Spleen (tissue), 11 donors: ENCODE measurements around the gene JOSD1. TPM values are rescaled to one million over a fixed set of nuclear protein-coding genes. Genes with fewer than 3 reads are reported as not detected.
A peak's percentile ranks its signal among the peaks of the same experiment; 100 is the strongest.

Source experiments
- DNase-seq: peaks from one replicate; pipeline ENCODE4 v3.0.0-alpha.2; 2020
- H3K27ac ChIP-seq, 8 donors: fragments of 200-600 bp; sonication (generic) in 7 of 8; 1 replicate in 4 of 8; 2 replicates in 4 of 8; pipeline versions ENCODE4 v1.5.0 to v1.8.0; 2016 to 2021; ENCODE audit warnings: inconsistent platforms in 4 of 8, mild to moderate bottlenecking in 4 of 8, moderate library complexity in 1 of 8
- H3K27me3 ChIP-seq, 7 donors: fragments of 200-600 bp; sonication (generic) in 6 of 7; replicated peaks in 1 of 7; 1 replicate in 4 of 7; 2 replicates in 3 of 7; pipeline versions ENCODE4 v1.5.0 to v1.8.0; 2016 to 2021; ENCODE audit warnings: inconsistent platforms in 3 of 7, mild to moderate bottlenecking in 1 of 7
- H3K36me3 ChIP-seq, 6 donors: fragments of 200-600 bp; sonication (generic) in 5 of 6; 1 replicate in 4 of 6; 2 replicates in 2 of 6; pipeline versions ENCODE4 v1.5.0 to v1.8.0; 2016 to 2021; ENCODE audit warnings: inconsistent platforms in 2 of 6
- H3K4me1 ChIP-seq, 6 donors: fragments of 200-600 bp; sonication (generic) in 5 of 6; 1 replicate in 3 of 6; 2 replicates in 3 of 6; pipeline versions ENCODE4 v1.5.0 to v1.8.0; 2016 to 2021; ENCODE audit warnings: inconsistent platforms in 3 of 6
- H3K4me3 ChIP-seq, 8 donors: fragments of 200-600 bp; sonication (generic) in 7 of 8; 1 replicate in 4 of 8; 2 replicates in 4 of 8; pipeline versions ENCODE4 v1.5.0 to v1.8.0; 2016 to 2021; ENCODE audit warnings: inconsistent platforms in 4 of 8, mild to moderate bottlenecking in 4 of 8, moderate library complexity in 2 of 8
- H3K9me3 ChIP-seq, 8 donors: fragments of 200-600 bp; sonication (generic) in 7 of 8; 1 replicate in 4 of 8; 2 replicates in 4 of 8; pipeline versions ENCODE4 v1.5.0 to v1.8.0; 2016 to 2021; ENCODE audit warnings: inconsistent platforms in 4 of 8
- POLR2A ChIP-seq, 3 donors: fragments of 450-650 bp; IDR thresholded peaks; one replicate each; pipeline ENCODE4 v1.5.1; 2017; ENCODE audit warnings: antibody characterized with exemption in 3 of 3, mild to moderate bottlenecking in 1 of 3
- POLR2AphosphoS5 ChIP-seq, 3 donors: sonication (generic); formaldehyde crosslinking; IDR thresholded peaks; one replicate each; pipeline ENCODE4 v1.5.1; 2017; ENCODE audit warnings: antibody characterized with exemption in 3 of 3
- WGBS, 5 donors: extraction: QIAGEN DNeasy Blood & Tissue Kit in 3 of 5; methylation state at CpG; one replicate each; pipeline versions ENCODE4 v1.1.5 to v1.1.7; 2013 to 2018; 5-methylcytosine and 5-hydroxymethylcytosine counted together
- intact Hi-C: fragments of 100-400 bp; cut with DNase I; formaldehyde crosslinking; loops from one replicate; pipeline ENCODE4 v1.15.0; 2023; ENCODE audit warnings: low total_unique reads
- polyA plus RNA-seq, 3 donors: library from polyadenylated mRNA; stranded (reverse); fragments of 200-250 nt; gene quantifications; one replicate each; pipeline ENCODE4 v1.2.1, GENCODE V29; 2013
- total RNA-seq, 7 donors: library from RNA; depleted of rRNA in 3 of 7; stranded (reverse); fragments of >200 nt in 3 of 7; fragmentation: NEBNext Ultra II Directional in 4 of 7; extraction: Animal tissue kit (Norgen Biotek cat#: 25700) in 4 of 7; gene quantifications; one replicate each; pipeline versions ENCODE4 v1.1.0 to v1.2.1, GENCODE V29; 2016 to 2021
- TF ChIP-seq, protein P1 (sequence below), 11 experiments: fragments of 200-600 bp in 7 of 11; fragments of 450-650 bp in 4 of 11; sonication (generic) in 4 of 11; IDR thresholded peaks in 8 of 11; conservative IDR thresholded peaks in 3 of 11; 1 replicate in 7 of 11; 2 replicates in 4 of 11; pipeline versions ENCODE4 v1.4.0 to v1.8.0; 2016 to 2021; ENCODE audit warnings: antibody characterized with exemption in 11 of 11, inconsistent platforms in 4 of 11, mild to moderate bottlenecking in 1 of 11
- donor health status: healthy with polysubstance abuse.
- donor health status: DM: no; HTN: no; CAD: no; lungs with moderate emphysema.
- donor health status: DM: no; HTN: no; CAD: no.
- donor health status: Bipolar disorder and iron deficiency.
- donor health status: healthy.
- donor health status: DM: no; HTN: no; CAD: no.
- donor health status: DM: yes; HTN: yes; CAD: no.

Gene JOSD1
- total and polyA plus RNA-seq, 10 donors: 10.1 to 54.2 (median 33.2) TPM

DNA sequence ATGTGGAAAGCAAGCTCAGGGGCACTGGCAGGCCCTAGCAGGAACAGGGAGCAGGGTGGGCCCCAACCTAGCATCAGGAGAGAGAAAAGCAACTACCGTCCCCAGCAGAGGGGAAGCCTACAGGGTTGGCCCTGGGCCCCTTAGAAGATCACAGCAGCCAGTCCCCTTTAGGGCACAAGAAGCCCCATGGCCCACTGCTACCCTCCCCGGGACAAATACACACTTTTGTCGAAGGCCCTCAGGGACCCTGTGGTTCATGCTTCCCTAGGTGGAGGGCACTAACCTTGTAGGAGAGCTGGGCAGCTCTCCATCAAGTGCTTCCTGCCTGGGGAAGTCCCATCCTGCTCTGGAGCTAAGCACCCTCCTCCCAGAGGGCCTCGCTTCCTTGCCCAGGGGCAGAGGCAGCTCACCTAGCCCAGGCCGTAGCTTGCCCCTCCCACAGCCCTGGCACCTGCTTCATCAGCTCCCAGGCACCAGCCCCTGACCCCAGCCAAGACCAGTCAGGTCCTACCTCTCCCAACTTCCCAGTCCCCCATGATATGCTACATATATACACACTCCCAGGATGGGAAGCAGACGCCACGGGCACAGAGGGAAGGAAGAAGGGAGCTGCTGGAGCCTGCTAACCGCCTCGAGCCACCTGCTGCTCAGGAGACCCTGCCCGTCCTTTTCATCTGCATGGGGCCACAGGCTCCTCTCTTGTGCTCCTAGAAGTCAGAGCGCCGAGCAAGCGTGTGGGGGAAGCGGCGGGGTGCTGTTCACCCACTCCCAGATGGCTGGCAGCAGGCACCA is 34.9 kb upstream of the JOSD1 start:
- Histone ChIP-seq H3K36me3 (peaks cover 13 to 100% (median 89%) of the 10 kb centered on the region in 6 donors), H3K27ac (peak overlapping the region in 6 of 8 donors; percentile 11 to 56 (median 40)), H3K27me3 (no peaks in the 10 kb centered on the region), H3K4me1 (peaks cover 5 to 92% (median 35%) of the 10 kb centered on the region in 6 donors), H3K4me3 (no peak overlapping the region), H3K9me3 (no peaks in the 10 kb centered on the region)
- TF ChIP-seq, protein P1, sequence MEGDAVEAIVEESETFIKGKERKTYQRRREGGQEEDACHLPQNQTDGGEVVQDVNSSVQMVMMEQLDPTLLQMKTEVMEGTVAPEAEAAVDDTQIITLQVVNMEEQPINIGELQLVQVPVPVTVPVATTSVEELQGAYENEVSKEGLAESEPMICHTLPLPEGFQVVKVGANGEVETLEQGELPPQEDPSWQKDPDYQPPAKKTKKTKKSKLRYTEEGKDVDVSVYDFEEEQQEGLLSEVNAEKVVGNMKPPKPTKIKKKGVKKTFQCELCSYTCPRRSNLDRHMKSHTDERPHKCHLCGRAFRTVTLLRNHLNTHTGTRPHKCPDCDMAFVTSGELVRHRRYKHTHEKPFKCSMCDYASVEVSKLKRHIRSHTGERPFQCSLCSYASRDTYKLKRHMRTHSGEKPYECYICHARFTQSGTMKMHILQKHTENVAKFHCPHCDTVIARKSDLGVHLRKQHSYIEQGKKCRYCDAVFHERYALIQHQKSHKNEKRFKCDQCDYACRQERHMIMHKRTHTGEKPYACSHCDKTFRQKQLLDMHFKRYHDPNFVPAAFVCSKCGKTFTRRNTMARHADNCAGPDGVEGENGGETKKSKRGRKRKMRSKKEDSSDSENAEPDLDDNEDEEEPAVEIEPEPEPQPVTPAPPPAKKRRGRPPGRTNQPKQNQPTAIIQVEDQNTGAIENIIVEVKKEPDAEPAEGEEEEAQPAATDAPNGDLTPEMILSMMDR (IDR thresholded peaks at IDR 0.05 in 8 of 11, conservative IDR thresholded peaks at IDR 0.05 in 3 of 11): no peak
- peak; percentile 64 to 83 (median 70) for TF ChIP-seq POLR2AphosphoS5 (IDR thresholded peaks at IDR 0.05)
- 57 to 69% (median 66%) methylated on average over 8 to 15 of the region's 15 CpGs for WGBS, 5 donors
- intact Hi-C loops: no loop called here
- peak; percentile 74 for DNase-seq

DNA sequence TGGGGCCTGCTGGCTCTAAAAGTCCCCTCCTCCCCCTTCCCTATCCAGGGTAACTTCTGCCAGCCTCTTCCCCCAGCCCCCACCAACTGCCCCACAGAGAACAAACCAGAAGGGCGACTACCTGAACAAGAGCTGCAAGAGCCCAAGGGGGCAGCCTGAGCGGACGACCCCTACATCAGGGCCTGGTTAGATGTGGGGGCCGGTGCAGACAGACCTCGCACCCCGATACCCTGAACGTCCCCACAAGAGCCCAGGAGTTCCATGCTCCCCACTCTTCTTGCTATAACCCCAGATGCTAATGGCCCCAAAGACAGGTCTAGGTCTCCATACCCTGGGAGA is 34.4 kb upstream of the JOSD1 start:
- peaks cover 13 to 100% (median 89%) of the 10 kb centered on the region in 6 donors for H3K36me3 ChIP-seq

DNA sequence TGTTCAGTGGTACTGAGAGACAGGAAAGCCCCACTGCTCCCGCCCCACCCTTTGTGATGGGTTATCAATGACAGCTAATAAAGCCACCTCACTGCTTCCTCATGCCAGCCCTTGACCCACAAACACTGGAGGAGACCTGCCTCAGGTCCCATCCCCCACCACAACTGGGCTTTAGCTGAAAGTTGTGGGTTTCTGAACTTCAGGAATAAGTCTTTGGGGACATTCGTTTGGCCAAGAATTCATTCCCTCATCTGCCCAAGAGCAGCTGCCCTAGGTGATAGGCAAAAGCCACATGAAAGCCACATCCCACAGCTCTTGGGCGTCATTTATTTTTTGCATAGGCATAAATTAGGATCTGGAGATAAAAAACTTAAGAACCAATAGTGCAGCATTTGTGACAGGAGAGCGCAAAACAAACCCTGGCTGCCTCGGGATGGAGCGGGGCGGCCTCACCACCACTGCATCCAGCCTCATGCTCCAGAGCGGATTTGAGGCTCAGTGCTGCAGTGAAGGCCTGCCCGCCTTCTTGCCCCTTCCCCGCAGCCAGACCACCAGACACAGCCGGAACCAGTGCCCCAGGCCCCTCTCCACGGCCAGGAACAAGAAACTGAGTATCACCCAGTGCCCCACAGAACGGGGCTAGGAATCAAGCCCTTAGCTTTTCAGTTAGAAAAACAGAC is 33.8 kb upstream of the JOSD1 start:
- intact Hi-C loops: no loop called here
- H3K9me3 ChIP-seq: no peaks in the 10 kb centered on the region
- H3K4me1 ChIP-seq: peaks cover 5 to 82% (median 30%) of the 10 kb centered on the region in 6 donors
- H3K27me3 ChIP-seq: no peaks in the 10 kb centered on the region
- H3K27ac ChIP-seq: peak overlapping the region in 3 of 8 donors; percentile 38 to 58 (median 56)
- WGBS, 5 donors: 88 to 94% (median 91%) methylated on average over 10 to 13 of the region's 13 CpGs
- DNase-seq: peak; percentile 57
- H3K36me3 ChIP-seq: peaks cover 7 to 100% (median 89%) of the 10 kb centered on the region in 6 donors
- TF ChIP-seq POLR2AphosphoS5 (IDR thresholded peaks at IDR 0.05): peak in 2 of 3 donors; percentile 54 to 78
- TF ChIP-seq, protein P1 (IDR thresholded peaks at IDR 0.05 in 8 of 11, conservative IDR thresholded peaks at IDR 0.05 in 3 of 11): no peak
- no peak overlapping the region for H3K4me3 ChIP-seq

More for the DNA sequence above, 34.4 kb upstream of the JOSD1 start:
- DNase-seq: peak; percentile 63
- TF ChIP-seq POLR2AphosphoS5 (IDR thresholded peaks at IDR 0.05) (no peak), POLR2A (IDR thresholded peaks at IDR 0.05) (no peak)
- TF ChIP-seq, protein P1 (IDR thresholded peaks at IDR 0.05 in 8 of 11, conservative IDR thresholded peaks at IDR 0.05 in 3 of 11): no peak
- H3K9me3 ChIP-seq: no peaks in the 10 kb centered on the region
- intact Hi-C loops: no loop called here
- H3K4me3 ChIP-seq: no peak overlapping the region
- 88 to 96% (median 92%) methylated on average over 7 of the region's 7 CpGs for WGBS, 5 donors
- H3K27ac ChIP-seq: peak overlapping the region in 5 of 8 donors; percentile 11 to 56 (median 41)
- H3K4me1 ChIP-seq: peaks cover 5 to 87% (median 32%) of the 10 kb centered on the region in 6 donors
- no peaks in the 10 kb centered on the region for H3K27me3 ChIP-seq
